ENCODE results near the gene TANGO2.

TANGO2 gene

DNA sequence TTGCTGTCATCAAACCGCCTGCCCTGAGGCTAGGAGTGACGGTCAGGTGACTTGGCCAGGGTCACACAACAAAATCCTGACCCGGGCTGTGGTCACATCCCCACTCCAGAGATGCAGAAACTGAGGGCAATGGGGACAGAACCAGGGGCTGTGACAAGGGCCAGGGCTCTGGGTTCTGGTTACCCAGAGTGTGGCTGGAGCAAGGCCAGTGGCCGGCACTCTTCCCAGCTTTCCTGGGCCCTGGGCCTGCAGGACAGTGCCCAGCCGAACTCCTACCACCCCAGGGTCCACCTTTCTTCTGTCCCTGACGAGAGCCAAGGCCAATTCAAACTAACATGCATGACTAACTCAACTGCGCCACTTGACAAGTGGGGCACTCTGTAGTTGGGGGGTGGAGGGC is 40.1 kb upstream of the TANGO2 start:
- TF ChIP-seq, protein P1, sequence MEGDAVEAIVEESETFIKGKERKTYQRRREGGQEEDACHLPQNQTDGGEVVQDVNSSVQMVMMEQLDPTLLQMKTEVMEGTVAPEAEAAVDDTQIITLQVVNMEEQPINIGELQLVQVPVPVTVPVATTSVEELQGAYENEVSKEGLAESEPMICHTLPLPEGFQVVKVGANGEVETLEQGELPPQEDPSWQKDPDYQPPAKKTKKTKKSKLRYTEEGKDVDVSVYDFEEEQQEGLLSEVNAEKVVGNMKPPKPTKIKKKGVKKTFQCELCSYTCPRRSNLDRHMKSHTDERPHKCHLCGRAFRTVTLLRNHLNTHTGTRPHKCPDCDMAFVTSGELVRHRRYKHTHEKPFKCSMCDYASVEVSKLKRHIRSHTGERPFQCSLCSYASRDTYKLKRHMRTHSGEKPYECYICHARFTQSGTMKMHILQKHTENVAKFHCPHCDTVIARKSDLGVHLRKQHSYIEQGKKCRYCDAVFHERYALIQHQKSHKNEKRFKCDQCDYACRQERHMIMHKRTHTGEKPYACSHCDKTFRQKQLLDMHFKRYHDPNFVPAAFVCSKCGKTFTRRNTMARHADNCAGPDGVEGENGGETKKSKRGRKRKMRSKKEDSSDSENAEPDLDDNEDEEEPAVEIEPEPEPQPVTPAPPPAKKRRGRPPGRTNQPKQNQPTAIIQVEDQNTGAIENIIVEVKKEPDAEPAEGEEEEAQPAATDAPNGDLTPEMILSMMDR (conservative IDR thresholded peaks at IDR 0.05): no peak
- no peak for TF ChIP-seq ZFX (IDR thresholded peaks at IDR 0.05)
- H3K27ac ChIP-seq: no peak overlapping the region

DNA sequence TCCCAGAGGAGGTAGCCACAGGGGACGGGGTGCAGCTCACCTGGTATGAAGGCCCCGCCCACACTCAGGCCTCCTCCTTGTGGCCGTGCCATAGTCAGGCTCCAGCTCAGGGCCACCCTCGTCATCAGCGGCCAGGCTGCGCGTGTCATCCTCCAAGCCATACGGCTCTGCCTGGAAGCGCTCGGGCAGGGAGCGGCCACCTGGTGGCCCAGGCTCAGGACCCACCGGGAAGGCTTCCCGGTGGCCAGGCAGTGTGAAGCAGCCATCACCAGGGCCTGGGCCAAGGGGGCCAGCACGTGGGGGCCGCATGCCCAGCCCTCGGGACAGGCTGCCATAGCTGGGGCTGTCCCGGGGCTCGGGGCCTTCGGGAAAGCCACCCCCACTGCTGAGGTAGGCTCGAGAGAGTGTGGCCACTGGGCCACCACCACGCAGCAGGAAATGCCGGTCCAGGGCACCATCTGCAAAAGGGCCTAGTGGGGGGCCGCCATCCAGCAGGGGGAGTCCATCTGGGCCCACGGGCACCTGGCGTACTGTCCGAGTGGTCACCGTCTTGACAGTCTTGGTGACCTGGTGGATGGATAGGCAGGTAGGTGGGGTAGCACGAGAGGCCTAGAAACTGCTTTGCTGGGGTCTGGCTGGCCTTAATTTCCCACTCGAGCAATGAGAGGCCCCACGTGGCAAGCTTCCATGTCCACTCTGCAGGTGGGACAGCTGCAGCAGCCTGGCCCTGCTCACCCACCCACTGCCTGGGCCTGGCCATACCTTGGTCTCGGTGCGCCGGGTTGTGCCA is 39.5 kb upstream of the TANGO2 start:
- H3K27ac ChIP-seq: no peak overlapping the region
- TF ChIP-seq, protein P1 (conservative IDR thresholded peaks at IDR 0.05): no peak

DNA sequence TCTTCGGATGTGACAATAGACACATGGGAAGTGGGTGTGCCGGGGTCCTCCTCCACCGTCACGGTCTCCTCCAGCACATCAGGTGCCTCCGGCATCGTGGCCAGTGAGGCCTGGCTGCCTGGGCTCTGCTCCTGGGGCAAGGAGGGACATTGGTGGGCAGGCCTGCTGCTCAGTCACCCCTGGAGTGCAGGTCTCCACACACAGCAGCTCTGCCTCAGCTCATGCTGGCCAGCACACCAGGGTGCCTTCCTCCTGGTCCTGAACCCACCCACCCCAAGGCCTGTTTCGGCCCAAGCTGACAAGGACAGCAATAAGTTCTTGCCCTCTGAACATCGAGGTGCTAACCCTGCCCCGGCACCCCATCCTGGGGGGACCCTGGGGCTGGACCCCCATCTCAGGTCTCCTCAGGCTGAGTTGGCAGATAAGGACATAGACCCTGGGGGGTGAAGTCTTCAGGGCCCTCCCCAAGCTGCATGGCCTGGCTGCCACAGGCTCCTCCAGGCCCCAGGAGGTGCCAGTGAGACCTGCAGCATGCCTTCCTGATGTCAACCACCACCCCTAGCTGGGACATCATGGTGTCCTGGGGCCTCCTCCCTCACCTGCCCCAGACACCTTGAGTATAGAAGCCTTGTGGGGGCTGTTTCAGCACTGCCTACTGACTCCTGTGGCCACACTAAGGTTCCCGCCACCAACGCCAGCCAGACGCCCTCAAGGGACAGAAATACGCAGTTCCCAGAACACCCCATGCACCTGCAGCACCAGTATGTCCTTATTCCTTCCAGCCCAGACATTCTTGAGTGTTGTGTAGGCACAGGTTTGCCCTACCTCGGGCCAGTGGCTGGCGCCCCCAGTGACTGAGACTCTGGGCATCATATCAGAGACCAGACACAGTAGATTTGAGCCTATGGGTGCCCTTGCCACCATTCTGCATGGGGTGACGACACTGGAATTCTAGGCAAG is 38.7 kb upstream of the TANGO2 start:
- TF ChIP-seq, protein P1 (conservative IDR thresholded peaks at IDR 0.05): no peak
- no peak for TF ChIP-seq ZFX (IDR thresholded peaks at IDR 0.05)
- no peak overlapping the region for H3K27ac ChIP-seq

DNA sequence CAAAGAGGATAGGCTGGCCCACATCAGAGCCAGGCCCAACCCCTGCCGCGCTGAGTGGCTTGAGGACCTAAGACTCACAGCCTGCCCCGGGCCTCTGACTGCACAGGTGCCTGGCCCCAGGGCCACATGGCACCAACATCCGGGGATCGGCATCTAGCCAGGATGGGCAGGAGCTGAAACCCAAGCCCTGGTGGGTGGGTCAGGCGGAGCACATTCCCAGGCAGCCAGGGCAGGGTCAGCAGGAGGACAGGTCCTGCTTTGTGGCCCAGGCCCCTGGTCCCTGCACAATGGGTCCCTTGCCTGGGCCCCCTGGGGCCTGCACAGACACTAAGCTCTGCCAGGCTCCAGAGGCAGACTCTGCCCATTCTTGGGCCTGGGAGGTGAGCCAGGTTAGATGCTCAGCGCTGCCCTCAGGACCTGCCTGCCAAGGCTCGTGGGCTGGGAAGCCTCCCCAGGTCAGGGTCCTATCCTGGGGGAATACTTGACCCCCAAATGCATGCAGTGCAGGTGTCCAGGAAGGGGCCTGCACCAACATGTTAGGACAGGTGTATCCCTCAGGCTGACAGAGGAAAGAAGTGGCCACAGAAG is 37.8 kb upstream of the TANGO2 start:
- no peak overlapping the region for H3K27ac ChIP-seq
- no peak for TF ChIP-seq ZFX (IDR thresholded peaks at IDR 0.05)

DNA sequence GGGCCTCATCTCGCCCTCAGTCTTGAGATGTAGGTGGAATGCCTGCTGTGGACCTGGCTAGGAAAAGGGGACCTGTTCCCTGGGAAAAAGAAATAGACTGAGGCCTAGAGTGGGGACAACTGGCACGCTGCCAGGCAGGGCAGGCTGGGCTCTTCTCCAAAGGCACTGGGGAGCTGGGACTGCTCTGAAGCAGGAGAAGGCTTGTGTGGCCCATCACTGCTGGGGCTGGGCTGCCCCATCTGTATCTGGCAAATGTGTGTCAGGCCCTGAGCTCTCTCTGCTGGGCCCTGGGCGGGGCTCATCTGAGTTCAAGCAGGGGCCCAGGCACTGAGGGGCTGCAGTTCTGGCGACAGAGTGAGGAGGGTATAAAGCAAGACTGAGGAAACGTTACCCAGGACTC is 37.2 kb upstream of the TANGO2 start:
- TF ChIP-seq ZFX (IDR thresholded peaks at IDR 0.05): no peak
- H3K27ac ChIP-seq: no peak overlapping the region

DNA sequence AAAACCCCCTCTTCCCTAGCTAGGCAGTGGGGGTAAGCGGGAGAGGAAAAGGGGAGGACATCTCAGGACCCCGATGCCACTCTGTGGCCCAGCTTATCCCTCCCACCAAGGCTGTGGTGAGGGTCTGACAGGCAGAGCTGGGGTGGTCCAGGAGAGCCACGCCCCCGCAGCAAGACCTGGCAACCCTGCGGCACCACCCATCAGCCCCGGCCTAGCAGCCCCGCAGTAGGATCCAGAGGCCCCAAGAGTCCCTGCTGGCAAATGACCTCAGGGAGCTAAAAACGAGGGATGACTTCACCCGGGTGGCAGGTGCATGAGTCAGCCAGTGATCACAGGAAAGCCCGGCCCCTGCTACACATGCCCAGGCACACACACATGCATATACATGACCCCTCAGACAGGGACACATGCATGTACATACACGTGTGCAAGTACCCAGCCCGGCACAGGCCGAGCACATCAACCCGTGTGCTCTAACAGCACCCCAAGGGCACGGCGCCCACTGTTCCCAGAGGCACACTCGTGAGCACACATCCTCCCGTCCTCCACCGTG is 36.6 kb upstream of the TANGO2 start:
- no peak overlapping the region for H3K27ac ChIP-seq
- TF ChIP-seq ZFX (IDR thresholded peaks at IDR 0.05): no peak
- TF ChIP-seq, protein P1 (conservative IDR thresholded peaks at IDR 0.05): no peak

DNA sequence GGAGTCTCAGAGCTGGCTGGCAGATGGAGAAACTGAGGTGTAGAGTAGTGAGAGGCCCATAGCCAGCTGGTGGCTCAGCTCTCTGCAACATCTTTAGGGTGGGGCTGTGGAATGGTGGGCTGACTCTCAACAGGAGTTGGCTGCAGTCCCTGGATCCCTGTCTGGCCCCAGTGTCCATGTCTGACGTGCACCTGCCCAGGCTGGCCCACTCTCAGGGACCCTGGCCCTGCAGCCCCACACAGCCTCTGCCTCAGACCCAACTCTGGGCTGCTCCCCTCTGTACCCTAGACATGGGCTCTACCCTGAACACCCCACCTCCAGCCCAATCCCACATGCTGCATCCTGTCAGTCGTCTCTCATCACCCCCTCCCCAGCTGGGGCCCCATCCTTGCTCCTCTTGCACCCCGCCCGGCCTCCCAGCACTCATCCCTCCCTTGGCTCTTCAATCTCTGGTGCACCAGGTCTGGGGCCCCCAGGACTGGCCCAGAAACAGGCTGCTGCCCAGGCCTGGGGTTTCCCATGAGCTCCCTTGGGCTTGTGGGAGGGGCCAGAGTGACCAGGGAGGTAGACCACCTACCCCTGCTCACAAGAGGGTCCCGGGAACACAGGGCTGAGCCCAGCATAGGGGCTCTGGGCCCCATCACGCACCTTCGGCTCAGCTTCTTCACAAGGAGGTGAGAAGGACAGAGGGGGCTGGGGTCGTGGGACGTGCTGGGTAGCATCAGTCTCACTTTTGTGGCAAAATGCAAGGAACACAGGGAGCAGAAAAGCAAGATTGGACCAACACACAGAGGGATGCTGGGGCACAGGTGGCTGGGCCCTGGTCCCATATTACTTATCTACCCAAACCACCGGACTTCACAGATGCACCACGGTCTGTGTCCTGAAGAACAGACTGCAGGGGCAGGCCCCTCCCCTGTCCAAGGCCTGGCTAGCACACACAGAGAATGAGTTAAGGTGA is 35.8 kb upstream of the TANGO2 start:
- TF ChIP-seq, protein P1 (conservative IDR thresholded peaks at IDR 0.05): no peak
- TF ChIP-seq ZFX (IDR thresholded peaks at IDR 0.05): no peak
- H3K27ac ChIP-seq: no peak overlapping the region

All from C4-2B (cell line).